Stimulated activated naive CD4-positive, alpha-beta T cell (primary cell): Measurements from ENCODE around the gene SLC25A21.

Source experiments
- DNase-seq, 6 experiments: peaks; one replicate each; lab custom pipeline; 2025; lab: John Stamatoyannopoulos, UW

SLC25A21 gene

DNA sequence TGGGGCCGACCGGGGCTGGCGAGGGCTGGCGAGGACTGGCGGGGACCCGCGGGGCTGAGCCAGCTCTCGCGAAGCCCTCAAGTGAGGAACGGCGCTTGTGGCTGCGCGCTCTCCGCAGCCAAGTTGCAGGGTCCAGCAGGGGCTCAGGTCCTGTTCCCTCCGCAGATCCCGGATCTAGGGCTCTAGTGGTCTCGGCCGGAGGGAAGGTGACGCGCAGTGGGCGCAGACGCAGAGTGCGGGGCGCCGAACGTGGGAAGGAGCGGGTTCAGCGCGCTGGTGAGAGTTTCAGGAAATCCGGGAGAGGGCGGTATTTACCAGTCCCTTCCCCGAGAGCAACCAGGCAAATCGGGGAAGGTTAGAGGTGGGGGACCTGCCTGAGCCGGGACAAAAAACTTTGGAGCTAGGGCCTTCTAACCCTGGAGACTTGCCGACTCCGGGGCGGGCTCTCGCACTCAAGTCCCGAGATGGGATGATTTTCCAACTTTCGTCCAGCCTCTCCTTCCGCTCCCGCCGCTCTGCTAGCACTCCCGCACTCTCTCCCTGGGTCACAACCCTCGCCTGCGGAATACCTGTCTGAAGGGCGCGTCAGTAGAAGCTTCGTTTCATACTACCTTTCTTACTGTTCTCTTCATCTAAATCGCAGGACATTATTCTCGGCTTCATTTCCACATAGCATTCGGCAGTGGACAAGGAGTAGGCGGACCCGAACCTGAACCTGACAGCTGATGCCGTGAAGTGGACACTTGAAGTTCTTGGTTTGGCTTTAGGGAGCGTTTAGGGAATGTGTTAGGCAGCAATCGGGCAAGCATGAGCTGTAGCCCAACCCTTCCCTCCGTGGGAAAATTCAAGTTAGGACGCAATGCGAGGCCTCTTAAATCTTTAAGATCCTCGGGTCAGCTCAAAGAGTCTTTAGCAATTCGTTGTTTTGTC is 524.3 kb downstream of the SLC25A21 start:
- DNase-seq: no peak

- no peak for DNase-seq
These were observed 525.0 kb downstream of the SLC25A21 start for GRCh38 chr14:36647417-36647823.

GRCh38 chr14:36646664-36647416 is 525.6 kb downstream of the SLC25A21 start:
- DNase-seq: no peak

DNA sequence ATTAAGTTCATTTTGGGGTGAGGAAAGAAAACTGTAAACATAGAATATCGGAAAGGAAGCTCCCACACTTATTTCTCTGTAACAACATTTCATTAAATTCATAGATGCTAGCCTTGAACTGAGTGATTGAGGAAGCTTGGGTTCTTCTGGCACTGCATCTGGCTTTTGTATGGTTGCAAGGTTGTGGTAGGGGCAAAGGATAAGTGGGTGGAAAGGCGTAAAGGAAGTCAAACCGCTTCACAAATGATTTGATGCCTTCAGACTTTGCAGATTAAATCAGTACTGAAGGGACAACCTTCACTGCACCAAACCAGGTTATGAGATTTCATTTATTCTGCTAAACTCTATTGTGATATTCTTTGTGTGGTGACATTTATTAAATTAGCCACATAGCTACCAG is 538.8 kb downstream of the SLC25A21 start:
- DNase-seq: no peak
